T-cell (primary cell): ENCODE measurements around the gene ACTR1B. TPM values are rescaled to one million over a fixed set of nuclear protein-coding genes. Genes with fewer than 3 reads are reported as not detected.

Experiments used
- ATAC-seq, 4 experiments: fragments of 200-7000 bp in 3 of 4; fragments of 150-1000 bp in 1 of 4; cut with Tn5 transposase; replicated peaks in 1 of 4; 1 replicate in 3 of 4; 2 replicates in 1 of 4; pipeline ENCODE4 v1.10.0; 2021; ENCODE audit warnings: moderate library complexity in 3 of 4, mild to moderate bottlenecking in 2 of 4, moderate number of reproducible peaks in 1 of 4
- CTCF ChIA-PET, 2 donors: fragments of 300-600 bp; sonication (Branson Sonifier 250); formaldehyde crosslinking; loops; one replicate each; lab custom pipeline; 2022; ENCODE audit warnings: antibody characterized with exemption in 2 of 2; lab: Charles Lee
- POLR2A ChIA-PET, 2 donors: fragments of 300-600 bp; sonication (Branson Sonifier 250); formaldehyde crosslinking; loops; one replicate each; lab custom pipeline; 2022; ENCODE audit warnings: antibody characterized with exemption in 2 of 2; lab: Charles Lee
- DNase-seq, 35 experiments: peaks; one replicate each; pipeline versions ENCODE4 v3.0.0 to v3.0.0-alpha.2; 2013 to 2023
- H3K27ac ChIP-seq: one replicate; pipeline ENCODE4 v1.5.1; 2013; ENCODE audit warnings: low read length
- H3K27me3 ChIP-seq, 2 experiments: replicated peaks in 1 of 2; 1 replicate in 1 of 2; 2 replicates in 1 of 2; pipeline versions ENCODE4 v1.6.1 to v1.7.0; 2013; ENCODE audit warnings: low read length in 1 of 2, mixed read lengths in 1 of 2; ENCODE audit not compliant: control insufficient read depth in 2 of 2, insufficient read depth in 2 of 2; ENCODE audit errors: extremely low read depth in 1 of 2
- H3K36me3 ChIP-seq, 2 donors: 1 replicate in 1 of 2; 2 replicates in 1 of 2; pipeline versions ENCODE4 v1.6.1 to v1.7.0; 2013; ENCODE audit warnings: low read length in 1 of 2; ENCODE audit not compliant: control insufficient read depth in 2 of 2, insufficient read depth in 1 of 2; ENCODE audit errors: extremely low read depth in 1 of 2
- H3K4me1 ChIP-seq, 2 experiments: 1 replicate in 1 of 2; 2 replicates in 1 of 2; pipeline versions ENCODE4 v1.6.1 to v1.7.0; 2013; ENCODE audit warnings: low read length in 2 of 2, mixed read lengths in 1 of 2; ENCODE audit not compliant: insufficient read depth in 2 of 2, control insufficient read depth in 1 of 2; ENCODE audit errors: extremely low read depth in 1 of 2
- H3K4me3 ChIP-seq, 2 donors: 1 replicate in 1 of 2; 2 replicates in 1 of 2; pipeline versions ENCODE4 v1.5.1 to v1.7.0; 2013; ENCODE audit warnings: mild to moderate bottlenecking in 2 of 2, low read length in 1 of 2, moderate library complexity in 1 of 2; ENCODE audit not compliant: control insufficient read depth in 1 of 2; ENCODE audit errors: extremely low read depth in 1 of 2
- H3K9me3 ChIP-seq: 2 replicates; pipeline ENCODE4 v1.7.0; 2013
- H3K27ac Mint-ChIP-seq, 2 donors: one replicate each; pipeline ENCODE4 v1.8.0; 2020 to 2021; ENCODE audit warnings: mild to moderate bottlenecking in 2 of 2, mixed read lengths in 2 of 2
- H3K27me3 Mint-ChIP-seq, 2 donors: one replicate each; pipeline ENCODE4 v1.8.0; 2021 to 2022; ENCODE audit warnings: mixed read lengths in 2 of 2
- H3K36me3 Mint-ChIP-seq: one replicate; pipeline ENCODE4 v1.8.0; 2021; ENCODE audit warnings: mixed read lengths
- H3K4me1 Mint-ChIP-seq, 3 donors: one replicate each; pipeline ENCODE4 v1.8.0; 2020 to 2022; ENCODE audit warnings: mixed read lengths in 3 of 3, mild to moderate bottlenecking in 1 of 3
- H3K4me3 Mint-ChIP-seq, 3 donors: one replicate each; pipeline ENCODE4 v1.8.0; 2020 to 2022; ENCODE audit warnings: mild to moderate bottlenecking in 3 of 3, mixed read lengths in 3 of 3, moderate library complexity in 3 of 3
- H3K9me3 Mint-ChIP-seq, 3 donors: one replicate each; pipeline ENCODE4 v1.8.0; 2020 to 2022; ENCODE audit warnings: mixed read lengths in 3 of 3
- WGBS: methylation state at CpG from one replicate; pipeline ENCODE4 v1.1.5; 2013; ENCODE audit warnings: missing lambda C conversion rate; ENCODE audit not compliant: insufficient coverage; 5-methylcytosine and 5-hydroxymethylcytosine counted together
- total RNA-seq, 35 experiments: library from RNA in 6 of 35; stranded (reverse) in 6 of 35; fragments of 120-200 nt in 1 of 35; gene quantifications; one replicate each; pipeline versions ENCODE4 v1.2.1 to v1.2.4 and lab custom pipeline; 2013 to 2026

ACTR1B gene
- total RNA-seq, 5 donors from 2014 or later (not counting 1 experiment from before 2014, with no cell fraction given) = 86.3 to 124 (median 101) TPM

DNA sequence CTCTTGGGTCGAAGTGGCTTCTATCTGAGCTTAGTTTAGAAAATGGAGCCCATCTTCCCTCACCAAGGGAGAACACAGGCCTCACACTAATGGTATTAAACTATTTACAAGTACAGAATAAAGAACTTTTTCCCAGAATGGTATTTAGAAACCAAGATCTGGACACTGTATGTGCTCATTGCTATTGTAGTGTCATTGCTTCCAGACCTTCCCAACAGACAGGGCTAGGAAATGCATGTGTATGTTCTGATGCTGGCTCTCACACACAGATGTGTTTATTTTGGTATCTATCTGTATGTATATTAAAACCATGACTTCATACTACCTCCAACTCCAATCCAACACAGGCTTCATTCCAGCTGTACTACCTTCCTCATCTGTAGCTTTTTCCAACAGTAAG is 10.0 kb downstream of the ACTR1B start:
- Mint-ChIP-seq H3K4me3 (no peak overlapping the region), H3K27ac (no peak overlapping the region), H3K36me3 (peaks cover 31% of the 10 kb centered on the region), H3K4me1 (peaks cover 0 to 11% (median 0%) of the 10 kb centered on the region in 3 donors), H3K27me3 (no peaks in the 10 kb centered on the region), H3K9me3 (no peaks in the 10 kb centered on the region)
- CTCF ChIA-PET = interaction anchor here in 1 of 2 donors (0.7 kb wide), 1 partner anchor 9 kb away, joined by 3 read pairs; no protein-coding TSS in a partner anchor
- no peaks in the 10 kb centered on the region for H3K4me1 ChIP-seq
- no peaks in the 10 kb centered on the region for H3K27me3 ChIP-seq
- DNase-seq (no peak), ATAC-seq (no peak)
- H3K27ac ChIP-seq = no peak overlapping the region
- no peak overlapping the region for H3K4me3 ChIP-seq
- H3K36me3 ChIP-seq = peaks cover 24 to 39% of the 10 kb centered on the region in 2 donors
- H3K9me3 ChIP-seq = no peaks in the 10 kb centered on the region
- POLR2A ChIA-PET = no interaction called here
- no CpG with 5 or more reads among the region's 1 CpG for WGBS

DNA sequence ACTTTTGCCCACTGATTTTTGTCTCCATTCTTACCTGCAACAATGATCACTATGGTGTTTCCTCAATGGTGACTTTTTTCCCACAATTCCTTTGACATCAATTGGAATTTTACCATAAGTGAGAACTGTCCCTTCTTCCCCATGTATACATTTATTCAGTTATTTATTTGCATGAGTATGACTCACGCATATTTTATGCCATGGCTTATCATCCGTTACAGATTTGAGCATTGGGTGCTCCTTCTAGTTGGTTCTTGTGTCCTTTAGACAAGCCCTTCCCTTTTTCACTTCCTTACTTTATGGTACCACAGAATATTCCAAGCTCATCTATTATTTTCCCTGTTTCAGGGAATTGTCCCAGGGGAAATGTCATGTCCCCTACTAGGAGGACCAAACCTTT is 10.4 kb downstream of the ACTR1B start:
- H3K4me3 Mint-ChIP-seq = no peak overlapping the region

DNA sequence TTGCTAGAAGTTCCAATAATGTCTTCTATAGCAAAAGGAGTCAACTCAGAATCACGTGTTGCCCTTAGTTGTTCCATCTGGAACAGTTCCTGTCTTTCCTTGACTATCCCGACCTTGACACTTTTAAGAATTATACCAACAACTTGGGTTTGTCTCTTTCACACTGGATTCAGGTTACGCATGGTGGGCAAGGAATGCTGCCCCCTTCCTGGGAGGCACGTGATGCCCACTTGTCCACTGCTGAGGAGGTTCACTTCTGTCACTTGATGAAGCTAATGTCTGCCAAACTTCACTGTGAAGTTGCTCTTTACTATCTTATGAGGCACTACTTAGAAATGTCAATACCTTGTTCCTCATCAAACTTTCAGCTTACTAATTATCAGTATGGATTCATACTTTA is 12.7 kb downstream of the ACTR1B start:
- ChIA-PET POLR2A (interaction anchor here in 1 of 2 donors (1.0 kb wide), 1 partner anchor 11 kb away, joined by 4 read pairs; no protein-coding TSS in a partner anchor), CTCF (interaction anchor here (0.5 to 1.9 kb wide), 4 partner anchors 10 to 783 kb away, joined by 4 to 10 read pairs (median 5); no protein-coding TSS in a partner anchor)
- Histone ChIP-seq H3K27me3 (no peaks in the 10 kb centered on the region), H3K27ac (no peak overlapping the region), H3K4me1 (peaks cover 5 to 14% of the 10 kb centered on the region in 2 experiments), H3K36me3 (peaks cover 9 to 29% of the 10 kb centered on the region in 2 donors), H3K4me3 (no peak overlapping the region), H3K9me3 (no peaks in the 10 kb centered on the region)
- WGBS = 77% methylated on average over 2 of the region's 4 CpGs
- Mint-ChIP-seq H3K36me3 (peaks cover 38% of the 10 kb centered on the region), H3K4me1 (peaks cover 12 to 23% (median 15%) of the 10 kb centered on the region in 3 donors), H3K27ac (peak overlapping the region in 1 of 2 donors; percentile 57), H3K9me3 (no peaks in the 10 kb centered on the region), H3K4me3 (no peak overlapping the region), H3K27me3 (no peaks in the 10 kb centered on the region)
- ATAC-seq (no peak), DNase-seq (no peak)

More for the DNA sequence above, 10.4 kb downstream of the ACTR1B start:
- POLR2A ChIA-PET = no interaction called here
- ATAC-seq (no peak), DNase-seq (no peak)
- H3K9me3 Mint-ChIP-seq = no peaks in the 10 kb centered on the region
- no peaks in the 10 kb centered on the region for H3K27me3 Mint-ChIP-seq
- peaks cover under 1 to 11% (median under 1%) of the 10 kb centered on the region in 3 donors for H3K4me1 Mint-ChIP-seq
- Histone ChIP-seq H3K4me1 (no peaks in the 10 kb centered on the region), H3K36me3 (peaks cover 23 to 39% of the 10 kb centered on the region in 2 donors), H3K27ac (no peak overlapping the region), H3K4me3 (no peak overlapping the region), H3K27me3 (no peaks in the 10 kb centered on the region), H3K9me3 (no peaks in the 10 kb centered on the region)
- WGBS = 100% methylated on average over 2 of the region's 2 CpGs
- CTCF ChIA-PET = interaction anchor here in 1 of 2 donors (0.7 kb wide), 1 partner anchor 9 kb away, joined by 3 read pairs; no protein-coding TSS in a partner anchor
- H3K27ac Mint-ChIP-seq = no peak overlapping the region
- peaks cover 33% of the 10 kb centered on the region for H3K36me3 Mint-ChIP-seq

DNA sequence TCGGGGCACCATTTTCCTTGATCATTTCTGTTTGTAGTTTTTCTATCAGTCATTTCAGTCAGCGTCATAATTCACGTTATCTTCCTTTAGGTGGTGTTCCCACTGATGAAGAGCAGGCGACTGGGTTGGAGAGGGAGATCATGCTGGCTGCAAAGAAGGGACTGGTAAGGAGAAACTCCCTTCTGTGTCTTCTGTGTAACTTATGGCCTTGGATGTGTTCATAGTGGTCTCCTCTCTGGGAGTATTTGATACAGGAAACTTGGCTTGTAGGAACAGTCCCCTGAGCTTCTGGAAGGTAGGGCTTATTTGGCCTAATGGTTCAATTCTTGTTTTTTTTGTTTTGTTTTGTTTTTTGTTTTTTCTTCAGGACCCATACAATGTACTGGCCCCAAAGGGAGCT is 16.9 kb downstream of the ACTR1B start:
- POLR2A ChIA-PET = interaction anchor here (1.2 to 2.6 kb wide), 3 partner anchors 10 to 16 kb away, joined by 3 to 45 read pairs (median 3); partner anchors contain the start of gene ACTR1B (in 1 of the 2)
- 88% methylated on average over 3 of the region's 4 CpGs for WGBS
- Mint-ChIP-seq H3K27me3 (no peaks in the 10 kb centered on the region), H3K4me3 (peak overlapping the region; percentile 90 to 93 (median 93)), H3K9me3 (no peaks in the 10 kb centered on the region), H3K27ac (peak overlapping the region; percentile 86 to 98), H3K4me1 (peaks cover 20 to 33% (median 24%) of the 10 kb centered on the region in 3 donors), H3K36me3 (peaks cover 28% of the 10 kb centered on the region)
- Histone ChIP-seq H3K27ac (peak overlapping the region; percentile 10), H3K36me3 (peaks cover 8 to 27% of the 10 kb centered on the region in 2 donors), H3K4me1 (peaks cover 5 to 24% of the 10 kb centered on the region in 2 experiments), H3K4me3 (peak overlapping the region; percentile 81 to 93), H3K27me3 (no peaks in the 10 kb centered on the region), H3K9me3 (no peaks in the 10 kb centered on the region)
- DNase-seq = peak in 1 of 35 experiments; percentile 8
- no peak for ATAC-seq
- CTCF ChIA-PET = interaction anchor here (1.2 to 4.2 kb wide), 3 partner anchors 17 to 53 kb away, joined by 3 to 38 read pairs (median 3); partner anchors contain the start of gene ACTR1B (in 1 of the 2)

DNA sequence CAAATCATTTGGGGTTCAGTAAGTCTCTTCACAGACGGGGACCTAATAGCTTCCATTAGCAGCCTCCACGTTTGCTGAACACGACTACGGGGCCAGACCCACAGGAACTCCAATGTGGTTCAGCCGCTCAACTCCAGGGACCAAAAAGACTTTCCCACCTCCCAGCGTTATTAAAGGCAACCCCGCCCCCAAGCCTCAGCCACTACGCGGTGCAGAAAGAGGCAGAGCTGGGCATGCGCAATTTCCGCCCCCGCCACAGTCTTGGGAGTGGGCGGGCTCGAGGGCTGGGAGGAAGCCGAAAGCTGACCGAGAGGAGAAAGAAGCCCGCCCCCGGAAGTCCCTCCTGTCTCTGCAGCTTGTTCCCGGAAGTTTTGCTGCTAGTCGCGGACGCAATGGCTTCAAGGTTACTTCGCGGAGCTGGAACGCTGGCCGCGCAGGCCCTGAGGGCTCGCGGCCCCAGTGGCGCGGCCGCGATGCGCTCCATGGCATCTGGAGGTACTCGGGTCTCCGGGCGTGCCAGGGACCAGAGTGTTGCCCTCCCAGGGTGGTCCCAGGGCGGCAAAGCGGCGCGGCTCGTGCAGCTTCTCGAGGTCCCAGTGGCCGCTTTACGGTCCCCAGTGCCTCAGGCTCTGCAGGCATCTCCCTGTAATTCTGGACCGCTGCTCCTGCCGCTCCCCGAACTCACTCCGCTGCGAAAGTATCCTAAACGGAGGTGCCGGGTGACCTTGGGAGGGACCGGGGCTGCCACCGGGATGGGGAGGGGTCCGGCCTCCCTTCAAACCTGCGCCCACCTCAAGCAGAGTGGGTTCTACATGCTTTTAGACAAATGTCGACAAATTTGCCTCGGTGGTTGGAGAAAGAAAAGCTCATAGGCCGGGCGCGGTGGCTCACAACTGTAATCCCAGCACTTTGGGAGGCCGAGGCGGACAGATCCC is 17.9 kb downstream of the ACTR1B start, which contains the start of gene COX5B:
Gene COX5B (plus strand): TSS at position 368 of the 935 bp plus-strand sequence. CDS start 25 bp downstream, at position 393.
- ATAC-seq = peak; percentile 96 to 99 (median 98)
- Histone ChIP-seq H3K4me1 (peaks cover 5 to 24% of the 10 kb centered on the region in 2 experiments), H3K27ac (peak within 1 kb of the TSS; percentile 76), H3K4me3 (peak within 1 kb of the TSS; percentile 81 to 93), H3K9me3 (no peaks in the 10 kb centered on the region), H3K36me3 (peaks cover 8 to 27% of the 10 kb centered on the region in 2 donors), H3K27me3 (no peaks in the 10 kb centered on the region)
- H3K4me1 Mint-ChIP-seq = peaks cover 20 to 33% (median 24%) of the 10 kb centered on the region in 3 donors
- WGBS = under 1% methylated on average over 56 of the region's 63 CpGs
- no peaks in the 10 kb centered on the region for H3K9me3 Mint-ChIP-seq
- peak; percentile 94 to 99 (median 98) for DNase-seq
- H3K27me3 Mint-ChIP-seq = no peaks in the 10 kb centered on the region
- CTCF ChIA-PET = interaction anchor here (0.6 to 4.2 kb wide), 12 partner anchors 15 to 1146 kb away, joined by 3 to 38 read pairs (median 4); partner anchors contain the start of genes ACTR1B (in 1 of the 2) and ZAP70 (in 1 of the 2)
- peak within 1 kb of the TSS; percentile 90 to 93 (median 93) for H3K4me3 Mint-ChIP-seq
- POLR2A ChIA-PET = interaction anchor here (0.9 to 2.6 kb wide), 5 partner anchors 11 to 18 kb away, joined by 3 to 45 read pairs (median 3); partner anchors contain the start of gene ACTR1B (in 2 of the 2)
- peak within 1 kb of the TSS; percentile 98 for H3K27ac Mint-ChIP-seq
- H3K36me3 Mint-ChIP-seq = peaks cover 26% of the 10 kb centered on the region
